GM12878 (cell line): Measurements from ENCODE around the gene MBD2. TPM values are rescaled to one million over a fixed set of nuclear protein-coding genes. Genes with fewer than 3 reads are reported as not detected.
A peak's percentile ranks its signal among the peaks of the same experiment; 100 is the strongest.

ENCODE experiments used
- ASH2L ChIP-seq: fragments of 300-600, 200-600 bp; sonication (generic); IDR thresholded peaks from 2 replicates; pipeline ENCODE4 v1.6.1; 2017; ENCODE audit warnings: low read depth, mild to moderate bottlenecking, borderline replicate concordance
- BCL11A ChIP-seq: IDR thresholded peaks from 2 replicates; pipeline ENCODE4 v1.6.1; 2011; ENCODE audit warnings: low read depth, low read length
- BMI1 ChIP-seq: fragments of 450-650 bp; IDR thresholded peaks from 2 replicates; pipeline ENCODE4 v1.6.1; 2016; ENCODE audit warnings: mild to moderate bottlenecking, moderate library complexity, borderline replicate concordance
- BRCA1 ChIP-seq: IDR thresholded peaks from 2 replicates; pipeline ENCODE4 v1.6.1; 2011; ENCODE audit warnings: low read depth, low read length, improper control_type of control experiment
- CBX3 ChIP-seq: fragments of 200-600 bp; sonication (generic); IDR thresholded peaks from 2 replicates; pipeline ENCODE4 v1.6.1; 2016; ENCODE audit warnings: low read depth, borderline replicate concordance
- CEBPB ChIP-seq, 2 experiments: fragments of 150-350 bp in 1 of 2; IDR thresholded peaks; 2 replicates each; pipeline ENCODE4 v1.6.1; 2012 to 2014; ENCODE audit warnings: low read depth in 2 of 2, low read length in 2 of 2, borderline replicate concordance in 1 of 2, inconsistent platforms in 1 of 2
- FOXM1 ChIP-seq: IDR thresholded peaks from 2 replicates; pipeline ENCODE4 v1.6.1; 2012; ENCODE audit warnings: low read depth, mild to moderate bottlenecking, inconsistent platforms, low read length, moderate library complexity
- HDGF ChIP-seq: fragments of 450-650 bp; IDR thresholded peaks from 2 replicates; pipeline ENCODE4 v1.6.1; 2016; ENCODE audit warnings: antibody characterized with exemption
- IKZF1 ChIP-seq: fragments of 450-650 bp; conservative IDR thresholded peaks from 2 replicates; pipeline ENCODE4 v1.6.1; 2017; ENCODE audit warnings: antibody characterized with exemption, mild to moderate bottlenecking
- IKZF2 ChIP-seq, 2 experiments: fragments of 450-650 bp; IDR thresholded peaks; 2 replicates each; pipeline ENCODE4 v1.6.1; 2017; ENCODE audit warnings: mild to moderate bottlenecking in 2 of 2, moderate library complexity in 2 of 2
- IRF4 ChIP-seq: IDR thresholded peaks from 2 replicates; pipeline ENCODE4 v1.6.1; 2011; ENCODE audit warnings: low read depth, low read length
- MTA2 ChIP-seq: fragments of 450-650 bp; IDR thresholded peaks from 2 replicates; pipeline ENCODE4 v1.6.1; 2016; ENCODE audit warnings: low read depth, mild to moderate bottlenecking, moderate library complexity
- NBN ChIP-seq: fragments of 450-650 bp; IDR thresholded peaks from 2 replicates; pipeline ENCODE4 v1.6.1; 2016
- NFYA ChIP-seq: IDR thresholded peaks from 2 replicates; pipeline ENCODE4 v1.6.1; 2011; ENCODE audit warnings: low read depth, mild to moderate bottlenecking, low read length, improper control_type of control experiment, borderline replicate concordance
- NR2C1 ChIP-seq: fragments of 450-650 bp; IDR thresholded peaks from 2 replicates; pipeline ENCODE4 v1.6.1; 2017; ENCODE audit warnings: antibody characterized with exemption, mild to moderate bottlenecking, moderate library complexity
- NRF1 ChIP-seq: conservative IDR thresholded peaks from 2 replicates; pipeline ENCODE4 v1.6.1; 2011; ENCODE audit warnings: mild to moderate bottlenecking, low read depth, low read length, improper control_type of control experiment
- PAX8 ChIP-seq: fragments of 450-650 bp; IDR thresholded peaks from 2 replicates; pipeline ENCODE4 v1.6.1; 2017; ENCODE audit warnings: mild to moderate bottlenecking, moderate library complexity
- POLR2AphosphoS5 ChIP-seq: IDR thresholded peaks from 2 replicates; pipeline ENCODE4 v1.6.1; 2011; ENCODE audit warnings: mild to moderate bottlenecking, low read length, inconsistent platforms
- RAD21 ChIP-seq: IDR thresholded peaks from 2 replicates; pipeline ENCODE4 v1.6.1; 2011; ENCODE audit warnings: mild to moderate bottlenecking, low read depth, low read length, moderate library complexity; ENCODE audit not compliant: insufficient read depth
- SMAD1 ChIP-seq: fragments of 450-650 bp; IDR thresholded peaks from 2 replicates; pipeline ENCODE4 v1.6.1; 2018; ENCODE audit warnings: mild to moderate bottlenecking, low read depth; ENCODE audit not compliant: partially characterized antibody
- SMAD5 ChIP-seq: IDR thresholded peaks from 2 replicates; pipeline ENCODE4 v1.6.1; 2016; ENCODE audit warnings: antibody characterized with exemption, low read depth
- TCF3 ChIP-seq: IDR thresholded peaks from 2 replicates; pipeline ENCODE4 v1.6.1; 2012; ENCODE audit warnings: low read depth, mild to moderate bottlenecking, low read length, borderline replicate concordance; ENCODE audit not compliant: insufficient read depth
- YBX1 ChIP-seq: fragments of 450-650 bp; IDR thresholded peaks from 2 replicates; pipeline ENCODE4 v1.6.1; 2016; ENCODE audit warnings: antibody characterized with exemption
- YY1 ChIP-seq: IDR thresholded peaks from 2 replicates; pipeline ENCODE4 v1.6.1; 2011; ENCODE audit warnings: low read depth, mild to moderate bottlenecking, low read length
- ZBED1 ChIP-seq: IDR thresholded peaks from 2 replicates; pipeline ENCODE4 v1.6.1; 2016; ENCODE audit warnings: borderline replicate concordance
- ZBTB11 ChIP-seq: fragments of 450-650 bp; formaldehyde crosslinking; IDR thresholded peaks from 2 replicates; pipeline ENCODE4 v1.5.0; 2022; ENCODE audit warnings: mild to moderate bottlenecking, missing genetic modification characterization
- polyA plus RNA-seq, 11 experiments: library from polyadenylated mRNA; depleted of rRNA in 4 of 11; unstranded in 6 of 11; stranded (reverse) in 5 of 11; fragments of >200 nt; fragmentation: Nextera tagmentation in 4 of 11; fragmentation: Illumina TruSeq in 1 of 11; extraction: Ambion mirVana in 4 of 11; extraction: Trizol in 1 of 11; gene quantifications; 1 replicate in 1 of 11; 2 replicates in 10 of 11; pipeline versions ENCODE4 v1.2.1 to v1.2.3, GENCODE V29; 2011 to 2016; ENCODE audit warnings: inconsistent platforms in 2 of 11, missing spikeins in 2 of 11, low read depth in 1 of 11
- total RNA-seq, 4 experiments: library from RNA; depleted of rRNA in 3 of 4; stranded (reverse); fragments of >200 nt in 3 of 4; fragmentation: Illumina TruSeq in 1 of 4; extraction: Trizol in 1 of 4; gene quantifications; 2 replicates each; pipeline versions ENCODE4 v1.2.1 to v1.2.3, GENCODE V29; 2013 to 2021
- TF ChIP-seq, protein P1 (sequence below): fragments of 450-650 bp; IDR thresholded peaks from 2 replicates; pipeline ENCODE4 v1.6.1; 2017; ENCODE audit warnings: borderline replicate concordance
- TF ChIP-seq, protein P2 (sequence below): IDR thresholded peaks from 2 replicates; pipeline ENCODE4 v1.6.1; 2011; ENCODE audit warnings: mild to moderate bottlenecking, low read depth, low read length, moderate library complexity; ENCODE audit not compliant: insufficient replicate concordance

Gene MBD2
- total and polyA plus RNA-seq, 10 of the 15 experiments (the other 5 are each of a cell fraction or from before 2014, with no cell fraction given) = 24.1 to 276 (median 57.9) TPM

- TF ChIP-seq, protein P1, sequence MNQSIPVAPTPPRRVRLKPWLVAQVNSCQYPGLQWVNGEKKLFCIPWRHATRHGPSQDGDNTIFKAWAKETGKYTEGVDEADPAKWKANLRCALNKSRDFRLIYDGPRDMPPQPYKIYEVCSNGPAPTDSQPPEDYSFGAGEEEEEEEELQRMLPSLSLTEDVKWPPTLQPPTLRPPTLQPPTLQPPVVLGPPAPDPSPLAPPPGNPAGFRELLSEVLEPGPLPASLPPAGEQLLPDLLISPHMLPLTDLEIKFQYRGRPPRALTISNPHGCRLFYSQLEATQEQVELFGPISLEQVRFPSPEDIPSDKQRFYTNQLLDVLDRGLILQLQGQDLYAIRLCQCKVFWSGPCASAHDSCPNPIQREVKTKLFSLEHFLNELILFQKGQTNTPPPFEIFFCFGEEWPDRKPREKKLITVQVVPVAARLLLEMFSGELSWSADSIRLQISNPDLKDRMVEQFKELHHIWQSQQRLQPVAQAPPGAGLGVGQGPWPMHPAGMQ = no peak
- TF ChIP-seq TCF3 (no peak), NR2C1 (no peak), CBX3 (no peak), BCL11A (peak; percentile 58; the same call in 1 of the 2 replicates), YY1 (peak; percentile 63), NBN (peak; percentile 48; the same call in 1 of the 2 replicates), NFYA (no peak), FOXM1 (peak; percentile 66; the same call in 1 of the 2 replicates), IKZF2 (IDR thresholded peaks at IDR 0.05) (peak; percentile 81), ZBED1 (peak; percentile 40; the same call in 1 of the 2 replicates), PAX8 (no peak), IRF4 (peak; percentile 68), ZBTB11 (CRISPR knock-in tag) (no peak), MTA2 (peak; percentile 79), SMAD5 (peak; percentile 53; the same call in 1 of the 2 replicates), BRCA1 (no peak), NRF1 (no peak), IKZF1 (peak; percentile 69), BMI1 (no peak), SMAD1 (peak; percentile 19), RAD21 (peak; percentile 69), YBX1 (no peak), POLR2AphosphoS5 (peak; percentile 64; the same call in 1 of the 2 replicates), CEBPB (IDR thresholded peaks at IDR 0.05; ENCODE audit: borderline replicate concordance in 1 of 2, low read depth in 2 of 2, low read length in 2 of 2) (no peak), ASH2L (no peak), HDGF (no peak)
- TF ChIP-seq, protein P2, sequence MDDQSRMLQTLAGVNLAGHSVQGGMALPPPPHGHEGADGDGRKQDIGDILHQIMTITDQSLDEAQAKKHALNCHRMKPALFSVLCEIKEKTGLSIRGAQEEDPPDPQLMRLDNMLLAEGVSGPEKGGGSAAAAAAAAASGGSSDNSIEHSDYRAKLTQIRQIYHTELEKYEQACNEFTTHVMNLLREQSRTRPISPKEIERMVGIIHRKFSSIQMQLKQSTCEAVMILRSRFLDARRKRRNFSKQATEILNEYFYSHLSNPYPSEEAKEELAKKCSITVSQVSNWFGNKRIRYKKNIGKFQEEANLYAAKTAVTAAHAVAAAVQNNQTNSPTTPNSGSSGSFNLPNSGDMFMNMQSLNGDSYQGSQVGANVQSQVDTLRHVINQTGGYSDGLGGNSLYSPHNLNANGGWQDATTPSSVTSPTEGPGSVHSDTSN = peak; percentile 90
These were observed 1.4 kb downstream of the MBD2 start (continued) for GRCh38 chr18:54222922-54223567.
